NCI-H146 treated with DMSO at 0.1 percent for 48 hours (cell line): ENCODE data around the gene VOPP1.
"Not testable (repeated sequence)": the region's sequence is repeated elsewhere in the genome, so short reads cannot be mapped to it uniquely, and the experiment has no call there.

Experiments
- DNase-seq: peaks from one replicate; lab custom pipeline; 2025; ENCODE audit not compliant: unreplicated experiment; lab: John Stamatoyannopoulos, UW

Gene VOPP1

DNA sequence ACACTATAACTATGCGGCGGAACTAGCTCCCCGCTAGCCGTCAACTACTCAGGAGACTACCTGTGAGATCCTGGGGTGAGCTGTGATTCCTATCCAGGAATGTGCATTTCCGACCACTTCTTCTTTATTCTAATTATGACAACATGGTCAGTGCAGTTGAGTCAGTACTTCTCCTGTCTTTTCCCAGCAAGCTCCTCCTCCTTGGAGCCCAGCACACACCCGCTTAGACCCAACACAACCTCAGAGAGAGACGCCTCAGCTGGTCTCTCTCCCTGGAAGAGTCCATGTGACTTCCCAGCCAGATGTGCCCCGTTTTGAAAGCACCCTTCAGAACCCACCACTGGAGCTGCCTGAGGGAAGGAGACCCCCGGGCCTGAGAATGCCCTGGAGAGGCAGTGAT, 100.7 kb downstream of the VOPP1 start:
- DNase-seq = not testable (repeated sequence)

DNA sequence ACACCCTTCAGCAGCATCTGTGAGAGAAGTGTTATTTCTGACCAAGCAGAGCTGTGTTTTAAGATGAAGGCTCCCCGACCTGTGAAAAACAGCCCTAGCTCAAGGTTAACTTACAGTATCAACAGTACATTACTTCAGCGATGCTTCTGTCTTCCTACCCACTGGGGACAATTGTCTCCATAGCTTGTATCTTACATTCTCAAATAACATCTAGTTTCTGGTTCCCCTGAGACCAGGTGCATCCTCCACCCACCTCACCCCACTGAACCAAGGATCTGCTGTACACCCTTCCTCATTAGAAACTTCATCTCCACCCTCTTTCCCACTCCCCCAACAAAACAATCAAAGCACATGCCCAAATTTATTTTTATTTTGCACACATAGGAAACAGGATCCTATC, 102.0 kb downstream of the VOPP1 start:
- no peak for DNase-seq

DNA sequence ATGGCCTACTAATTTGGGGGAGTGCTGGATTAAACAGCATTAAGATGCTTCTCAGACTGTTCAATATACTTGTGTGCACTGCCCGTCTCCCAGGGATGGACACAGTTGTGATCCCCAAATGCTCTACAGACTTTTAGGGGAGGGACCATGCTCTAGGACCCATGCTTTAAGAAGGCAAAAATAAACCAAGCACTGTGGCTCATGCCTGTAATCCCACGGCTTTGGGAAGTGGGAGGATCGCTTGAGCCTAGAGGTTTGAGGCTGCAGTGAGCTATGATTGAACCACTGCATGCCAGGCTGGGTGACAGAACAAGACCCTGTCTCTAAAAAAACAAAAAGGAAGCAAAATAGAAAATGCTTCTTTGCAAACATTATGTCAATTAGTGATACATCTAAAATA, 102.6 kb downstream of the VOPP1 start:
- no peak for DNase-seq

GRCh38 chr7:55469271-55469681, 103.0 kb downstream of the VOPP1 start:
- DNase-seq = no peak

DNA sequence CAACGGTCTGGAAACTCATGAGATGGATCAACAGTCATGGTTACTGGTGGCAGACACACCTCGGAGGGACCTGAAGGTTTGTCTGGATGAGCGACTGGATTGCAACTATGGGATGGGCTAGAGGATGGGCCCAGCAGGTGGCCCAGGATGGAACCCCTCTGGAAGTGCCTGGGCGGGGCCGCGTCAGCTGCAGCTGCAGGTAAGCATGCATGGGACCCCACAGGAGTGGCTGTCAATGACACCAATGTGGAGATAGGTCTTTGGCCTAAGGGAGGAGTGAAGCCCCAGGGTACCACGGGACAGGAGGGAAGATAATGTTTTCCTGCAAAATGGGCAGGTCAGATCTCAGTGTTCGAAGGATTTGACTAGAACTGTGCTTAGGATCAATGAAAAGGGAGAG, 103.8 kb downstream of the VOPP1 start:
- no peak for DNase-seq

DNA sequence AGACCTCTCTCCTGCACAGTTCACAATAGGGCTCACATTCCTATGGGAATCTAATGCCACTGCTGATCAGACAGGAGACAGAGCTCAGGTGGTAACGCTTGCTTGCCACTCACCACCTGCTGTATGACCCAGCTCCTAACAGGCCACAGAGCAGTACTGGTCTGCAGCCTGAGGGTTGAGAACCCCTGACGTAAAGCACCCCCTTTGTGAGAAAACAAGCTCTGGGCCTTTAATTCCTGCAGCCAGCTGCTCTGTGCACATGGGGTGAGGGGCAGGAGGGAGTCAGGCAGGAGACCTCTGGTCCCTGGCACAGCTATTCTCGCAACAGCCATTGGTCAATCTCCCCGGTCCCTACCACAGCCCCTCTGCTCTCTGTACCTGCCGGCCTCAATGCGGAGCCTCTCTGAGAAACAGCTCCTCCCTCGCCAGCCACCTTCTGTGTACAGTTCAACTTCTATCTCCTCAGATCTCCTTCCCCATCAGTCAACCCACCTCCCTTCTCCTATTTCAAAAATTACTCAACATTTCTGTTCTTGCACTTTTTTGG, 105.2 kb downstream of the VOPP1 start:
- DNase-seq = no peak

- no peak for DNase-seq
These were observed 106.6 kb downstream of the VOPP1 start for GRCh38 chr7:55465691-55466090.

- no peak for DNase-seq
These were observed 107.9 kb downstream of the VOPP1 start for GRCh38 chr7:55464422-55464821.

- DNase-seq = no peak
These were observed 108.5 kb downstream of the VOPP1 start for GRCh38 chr7:55463686-55464262.

GRCh38 chr7:55458351-55458750, 114.0 kb downstream of the VOPP1 start:
- no peak for DNase-seq

DNA sequence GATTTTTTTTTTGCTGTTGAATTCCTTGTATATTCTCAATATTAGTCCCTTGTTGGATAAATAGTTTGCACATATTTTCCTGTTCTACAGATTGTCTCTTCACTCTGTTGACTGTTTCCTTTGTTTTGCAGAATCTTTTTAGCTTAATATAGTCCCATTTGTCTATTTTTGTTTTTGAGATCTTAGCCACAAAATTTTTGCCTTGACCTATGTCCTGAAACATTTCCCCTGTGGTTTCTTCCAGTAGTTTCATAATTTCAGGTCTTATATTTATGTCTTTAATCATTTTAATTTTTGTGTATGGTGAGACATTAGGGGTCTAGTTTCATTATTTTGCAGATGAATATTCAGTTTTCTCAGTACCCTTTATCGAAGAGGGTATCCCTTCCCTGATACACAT, 114.5 kb downstream of the VOPP1 start:
- no peak for DNase-seq

DNA sequence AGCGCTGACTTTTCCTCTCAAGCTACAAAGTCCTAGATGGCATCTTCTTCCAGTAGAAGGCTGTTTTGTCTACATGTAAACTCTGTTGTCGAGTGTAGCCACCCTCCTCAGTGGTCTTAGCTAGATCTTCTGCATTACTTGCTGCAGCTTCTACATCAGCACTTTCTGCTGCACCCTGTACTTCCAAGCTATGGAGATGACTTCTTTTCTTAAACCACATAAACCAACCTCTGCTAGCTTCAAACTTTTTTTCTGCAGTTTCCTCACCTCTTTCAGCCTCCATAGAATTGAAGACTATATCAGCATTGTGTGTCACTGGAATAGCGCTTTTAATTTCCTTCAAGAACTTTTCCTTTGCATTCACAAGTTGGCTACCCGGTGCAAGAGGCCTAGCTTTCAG, 119.3 kb downstream of the VOPP1 start:
- DNase-seq = no peak

GRCh38 chr7:55449992-55450535, 122.2 kb downstream of the VOPP1 start:
- DNase-seq = no peak

- DNase-seq = no peak
These were observed 122.9 kb downstream of the VOPP1 start for GRCh38 chr7:55449205-55449991.

DNA sequence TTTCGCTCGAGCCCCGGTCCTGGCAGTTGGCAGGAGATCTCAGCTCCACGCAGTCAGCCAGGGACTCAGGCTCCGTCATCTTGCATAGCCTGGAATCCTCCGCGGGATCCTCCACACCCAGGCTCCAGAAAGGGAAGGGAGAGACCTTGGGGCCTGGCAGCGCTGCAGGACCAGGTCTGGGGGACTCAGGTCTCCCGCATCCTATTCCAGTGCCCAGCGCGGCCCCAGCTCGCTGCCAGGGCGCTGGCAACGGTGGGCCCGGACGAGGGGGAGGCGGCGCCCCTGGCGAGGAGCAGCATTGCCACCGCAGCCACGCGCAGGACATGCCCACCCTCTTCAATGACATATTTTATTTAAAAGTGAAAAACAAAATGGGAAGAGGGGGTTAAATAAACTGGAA, 123.8 kb downstream of the VOPP1 start:
- no peak for DNase-seq

GRCh38 chr7:55444786-55445185, 127.5 kb downstream of the VOPP1 start:
- no peak for DNase-seq

DNA sequence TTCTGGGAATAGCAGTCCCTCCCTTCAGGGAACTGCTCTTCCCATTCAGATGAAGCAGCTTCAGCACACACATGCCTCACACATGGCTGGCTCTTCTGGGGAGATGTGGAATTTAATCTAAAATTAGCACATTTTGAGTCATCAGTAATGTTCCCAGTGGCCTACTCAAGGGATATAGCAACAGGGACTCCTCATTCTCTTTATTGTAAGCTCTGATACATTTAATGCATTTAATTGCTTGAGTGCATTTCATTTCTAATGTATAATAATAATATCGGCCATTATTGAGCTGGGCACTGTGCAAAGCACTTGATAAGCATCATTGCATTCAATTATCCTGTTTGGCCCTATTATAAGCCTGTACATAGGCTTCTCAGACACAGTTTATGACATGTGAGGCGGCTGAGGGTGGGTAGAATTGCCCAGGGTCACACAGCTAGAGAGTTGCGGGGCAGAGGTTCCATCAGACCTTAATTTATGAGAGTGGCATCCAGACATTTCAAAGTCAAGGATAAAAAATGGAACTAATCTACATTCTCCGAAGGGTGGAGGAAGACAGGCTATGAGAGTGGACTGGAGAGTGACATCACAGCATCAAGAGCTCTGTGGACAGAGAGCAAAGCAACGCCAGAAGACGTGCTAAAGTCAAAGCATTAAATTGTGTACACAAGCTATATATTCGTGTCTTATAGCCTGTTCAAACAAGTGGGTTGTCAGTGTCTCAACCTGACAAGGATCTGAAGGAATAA, 130.4 kb downstream of the VOPP1 start:
- no peak for DNase-seq

- DNase-seq = no peak
These were observed 131.3 kb downstream of the VOPP1 start for GRCh38 chr7:55441002-55441401.

- DNase-seq = no peak
These were observed 132.1 kb downstream of the VOPP1 start for GRCh38 chr7:55440040-55440690.

DNA sequence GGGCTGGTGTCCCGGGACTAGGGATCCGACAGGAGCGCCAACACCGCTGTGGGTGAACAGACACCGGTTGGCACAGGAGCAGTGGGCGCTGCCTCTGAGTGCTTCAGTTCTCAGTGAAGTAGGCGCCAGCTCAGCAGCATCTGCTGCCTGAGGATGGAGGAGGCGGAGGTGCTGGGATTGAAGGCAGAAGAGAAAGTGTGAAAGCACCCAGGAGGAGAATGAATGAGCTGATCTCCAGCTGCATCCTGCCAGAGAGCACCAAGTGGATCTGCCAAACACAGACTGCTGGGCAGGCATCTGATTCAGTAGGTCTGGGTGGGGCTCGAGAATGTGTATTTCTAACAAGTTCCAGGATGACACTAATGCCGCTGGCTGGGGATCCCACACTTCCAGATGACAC, 132.7 kb downstream of the VOPP1 start:
- no peak for DNase-seq
